Muscle of leg (tissue), 11 donors: ENCODE data around the gene CDK5. TPM values are rescaled to one million over a fixed set of nuclear protein-coding genes. Genes with fewer than 3 reads are reported as not detected.

Source experiments
- DNase-seq: peaks from one replicate; pipeline ENCODE4 v3.0.0; 2013
- H3K27ac ChIP-seq: one replicate; pipeline ENCODE4 v1.5.1; 2013; ENCODE audit warnings: mild to moderate bottlenecking, low read length, control low read depth
- H3K27me3 ChIP-seq: one replicate; pipeline ENCODE4 v1.6.1; 2013; ENCODE audit warnings: low read length; ENCODE audit not compliant: control insufficient read depth, insufficient read depth
- H3K36me3 ChIP-seq: one replicate; pipeline ENCODE4 v1.6.1; 2013; ENCODE audit warnings: low read length; ENCODE audit not compliant: control insufficient read depth, insufficient read depth
- H3K4me1 ChIP-seq: one replicate; pipeline ENCODE4 v1.6.1; 2013; ENCODE audit warnings: low read length; ENCODE audit not compliant: control insufficient read depth, insufficient read depth
- H3K4me3 ChIP-seq: one replicate; pipeline ENCODE4 v1.5.1; 2013; ENCODE audit warnings: low read length, control low read depth
- H3K9me3 ChIP-seq: replicated peaks from 2 replicates; pipeline ENCODE4 v1.6.1; 2013; ENCODE audit warnings: low read depth, low read length; ENCODE audit not compliant: control insufficient read depth
- WGBS: methylation state at CpG from one replicate; pipeline ENCODE4 v1.1.5; 2013; ENCODE audit warnings: missing lambda C conversion rate; ENCODE audit not compliant: insufficient coverage; 5-methylcytosine and 5-hydroxymethylcytosine counted together
- polyA plus RNA-seq, 8 donors: library from polyadenylated mRNA; unstranded; fragments of 120-200 nt; gene quantifications; one replicate each; pipeline versions ENCODE4 v1.2.1 to v1.2.3, GENCODE V29; 2013; ENCODE audit warnings: inconsistent platforms in 1 of 8, low replicate concordance in 1 of 8; ENCODE audit not compliant: insufficient read length in 8 of 8, insufficient read depth in 1 of 8
- total RNA-seq: library from RNA; stranded (reverse); fragments of 120-200 nt; gene quantifications from one replicate; pipeline ENCODE4 v1.2.4, GENCODE V29; 2013

The CDK5 gene
- total and polyA plus RNA-seq, 9 donors: 8.2 to 12.2 (median 10.2) TPM

DNA sequence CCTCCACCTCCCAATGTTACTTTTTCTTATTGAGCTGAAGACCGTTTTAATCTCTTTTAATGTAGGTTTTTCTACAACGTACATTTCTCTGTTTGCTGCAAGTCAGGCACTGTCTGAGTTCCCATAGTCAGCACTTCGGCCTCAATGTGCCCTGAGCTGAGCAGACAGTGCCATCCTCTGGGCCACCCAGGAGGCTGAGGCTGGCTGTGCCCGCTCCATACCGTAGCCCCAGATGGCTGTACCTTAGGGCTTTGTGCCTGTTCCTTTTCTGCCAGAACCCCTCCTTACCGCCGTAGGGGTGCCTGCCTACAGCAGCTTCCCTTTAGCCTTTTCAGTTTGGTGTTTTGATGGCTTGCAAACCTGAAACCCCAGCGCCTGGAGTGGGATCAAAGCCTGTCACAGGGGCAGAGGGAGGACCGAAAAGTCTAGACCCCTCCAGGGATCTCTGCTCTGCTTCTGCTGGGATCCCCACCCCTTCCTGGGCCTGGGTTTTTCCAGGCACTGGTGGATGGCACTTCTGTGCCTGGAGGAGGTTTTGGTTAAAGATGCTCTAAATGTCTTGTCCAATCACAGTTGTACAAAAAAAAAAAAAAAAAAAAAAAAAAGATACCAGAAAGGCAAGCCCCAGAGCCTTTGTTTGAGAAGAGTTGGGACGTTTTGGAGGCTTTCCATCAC, 37.6 kb upstream of the CDK5 start:
- 64% methylated on average over 5 of the region's 10 CpGs for WGBS
- Histone ChIP-seq H3K36me3 (peaks cover 33% of the 10 kb centered on the region), H3K27ac (no peak overlapping the region), H3K9me3 (no peaks in the 10 kb centered on the region), H3K4me3 (no peak overlapping the region), H3K27me3 (no peaks in the 10 kb centered on the region), H3K4me1 (peaks cover 24% of the 10 kb centered on the region)
- no peak for DNase-seq

DNA sequence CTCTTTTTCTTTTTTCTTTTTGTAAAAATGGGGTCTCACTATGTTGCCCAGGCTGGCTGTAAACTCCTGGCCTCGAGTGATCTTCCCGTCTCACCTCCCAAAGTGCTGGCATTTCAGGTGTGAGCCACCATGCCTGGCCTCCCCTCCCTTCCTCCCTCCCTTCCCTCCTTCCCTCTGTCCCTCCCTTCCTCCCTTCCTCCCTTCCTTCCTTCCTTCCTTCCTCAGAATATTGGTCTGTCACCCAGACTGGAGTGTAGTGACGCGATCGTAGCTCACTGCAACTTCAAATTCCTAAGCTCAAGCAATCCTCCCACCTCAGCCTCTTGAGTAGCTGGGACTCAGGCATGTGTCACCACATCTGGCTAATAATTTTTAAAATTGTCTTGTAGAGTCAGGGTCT, 37.0 kb upstream of the CDK5 start:
- Histone ChIP-seq H3K4me1 (peaks cover 30% of the 10 kb centered on the region), H3K9me3 (no peaks in the 10 kb centered on the region), H3K4me3 (no peak overlapping the region)

DNA sequence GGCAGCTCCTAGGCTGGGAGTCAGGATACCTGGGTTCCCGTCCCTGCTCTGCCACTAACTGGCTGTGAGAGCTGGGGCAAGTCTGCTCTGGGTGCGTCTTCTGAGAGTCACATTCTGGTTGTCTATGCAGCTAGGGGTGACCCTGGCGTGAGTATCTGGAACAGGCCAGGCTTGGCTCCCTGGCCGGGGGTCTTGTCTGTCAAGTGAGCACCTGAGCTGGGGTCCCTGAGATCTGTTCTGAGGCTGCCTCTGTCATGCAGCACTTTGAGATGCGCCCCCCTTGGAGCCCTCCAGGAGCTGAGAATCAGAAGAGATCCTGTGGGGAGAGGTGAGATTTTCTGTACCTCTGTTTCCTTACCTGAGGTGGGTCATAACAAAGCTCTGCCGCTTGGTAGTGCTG, 36.1 kb upstream of the CDK5 start:
- 86% methylated on average over 6 of the region's 6 CpGs for WGBS
- Histone ChIP-seq H3K4me1 (peaks cover 36% of the 10 kb centered on the region), H3K27ac (no peak overlapping the region), H3K36me3 (peaks cover 35% of the 10 kb centered on the region), H3K4me3 (no peak overlapping the region), H3K27me3 (no peaks in the 10 kb centered on the region), H3K9me3 (no peaks in the 10 kb centered on the region)
- no peak for DNase-seq

More for the DNA sequence above, 37.0 kb upstream of the CDK5 start:
- no peaks in the 10 kb centered on the region for H3K27me3 ChIP-seq
- no peak for DNase-seq
- 85% methylated on average over 2 of the region's 5 CpGs for WGBS
- H3K36me3 ChIP-seq: peaks cover 33% of the 10 kb centered on the region
- no peak overlapping the region for H3K27ac ChIP-seq

DNA sequence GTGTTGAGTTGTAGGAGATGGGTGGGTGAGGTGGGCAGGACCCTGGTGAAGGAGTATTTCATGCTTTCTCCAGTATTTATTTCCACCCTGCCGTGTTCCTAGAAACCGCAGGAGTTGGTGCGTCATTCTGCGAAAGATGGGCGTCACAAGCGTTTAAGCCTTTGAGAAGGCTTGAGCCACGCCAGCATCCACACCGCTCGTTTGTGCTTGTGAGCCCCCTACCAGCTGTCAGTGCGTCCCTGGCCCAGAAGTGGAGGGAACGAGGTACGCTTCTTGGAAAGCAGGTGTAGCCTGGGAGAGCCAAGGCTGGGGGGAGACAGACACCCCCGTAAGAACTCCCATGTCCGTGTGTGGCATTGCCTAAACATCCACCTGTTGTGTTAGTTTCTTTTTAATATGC, 34.3 kb upstream of the CDK5 start:
- no peaks in the 10 kb centered on the region for H3K9me3 ChIP-seq
- 86% methylated on average over 5 of the region's 14 CpGs for WGBS
- peaks cover 35% of the 10 kb centered on the region for H3K36me3 ChIP-seq
- no peaks in the 10 kb centered on the region for H3K27me3 ChIP-seq
- no peak overlapping the region for H3K27ac ChIP-seq
- no peak for DNase-seq
- peaks cover 46% of the 10 kb centered on the region for H3K4me1 ChIP-seq
- no peak overlapping the region for H3K4me3 ChIP-seq

DNA sequence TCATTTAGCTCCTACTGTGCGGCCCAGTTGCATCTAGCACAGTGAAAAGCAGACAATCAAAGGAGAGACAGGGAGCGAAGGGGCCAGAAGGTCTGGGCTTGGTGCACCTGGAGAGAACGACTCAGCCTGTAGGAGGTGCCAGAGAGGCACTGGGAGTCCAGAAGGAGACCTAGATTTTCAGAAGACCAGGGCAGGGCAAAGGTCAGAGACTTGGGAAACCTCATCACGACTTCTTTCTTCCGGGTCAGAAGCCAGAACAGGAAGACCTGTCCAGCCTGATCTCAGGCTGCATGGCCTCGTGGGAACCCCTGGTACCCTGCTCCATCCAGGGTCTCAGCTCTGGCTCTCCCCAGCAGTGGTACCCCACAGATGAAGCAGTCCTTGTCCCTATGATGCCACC, 33.7 kb upstream of the CDK5 start:
- Histone ChIP-seq H3K4me3 (no peak overlapping the region), H3K27me3 (no peaks in the 10 kb centered on the region), H3K36me3 (peaks cover 35% of the 10 kb centered on the region), H3K27ac (no peak overlapping the region), H3K9me3 (no peaks in the 10 kb centered on the region), H3K4me1 (peaks cover 46% of the 10 kb centered on the region)
- no peak for DNase-seq
- 55% methylated on average over 6 of the region's 6 CpGs for WGBS

DNA sequence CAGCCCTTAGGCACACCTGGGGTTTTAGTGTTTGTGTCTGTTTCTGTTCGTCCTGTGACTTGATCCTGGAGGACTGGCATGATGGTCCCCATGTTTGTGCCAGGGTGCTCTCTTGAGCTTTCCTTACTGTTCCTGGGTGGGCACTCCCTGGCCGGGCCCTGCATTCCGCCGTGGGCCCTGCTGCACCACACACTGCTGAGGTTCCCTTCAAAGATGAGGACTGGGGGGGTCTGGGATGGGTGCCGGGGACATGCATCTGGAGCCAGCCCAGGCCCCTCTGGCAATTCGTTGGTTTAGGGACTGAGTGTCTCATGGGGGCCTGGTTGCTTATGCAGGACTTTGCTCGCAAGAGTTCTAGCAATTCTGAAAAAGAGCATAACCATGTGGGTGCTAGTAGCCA, 33.3 kb upstream of the CDK5 start:
- H3K4me1 ChIP-seq: peaks cover 46% of the 10 kb centered on the region

DNA sequence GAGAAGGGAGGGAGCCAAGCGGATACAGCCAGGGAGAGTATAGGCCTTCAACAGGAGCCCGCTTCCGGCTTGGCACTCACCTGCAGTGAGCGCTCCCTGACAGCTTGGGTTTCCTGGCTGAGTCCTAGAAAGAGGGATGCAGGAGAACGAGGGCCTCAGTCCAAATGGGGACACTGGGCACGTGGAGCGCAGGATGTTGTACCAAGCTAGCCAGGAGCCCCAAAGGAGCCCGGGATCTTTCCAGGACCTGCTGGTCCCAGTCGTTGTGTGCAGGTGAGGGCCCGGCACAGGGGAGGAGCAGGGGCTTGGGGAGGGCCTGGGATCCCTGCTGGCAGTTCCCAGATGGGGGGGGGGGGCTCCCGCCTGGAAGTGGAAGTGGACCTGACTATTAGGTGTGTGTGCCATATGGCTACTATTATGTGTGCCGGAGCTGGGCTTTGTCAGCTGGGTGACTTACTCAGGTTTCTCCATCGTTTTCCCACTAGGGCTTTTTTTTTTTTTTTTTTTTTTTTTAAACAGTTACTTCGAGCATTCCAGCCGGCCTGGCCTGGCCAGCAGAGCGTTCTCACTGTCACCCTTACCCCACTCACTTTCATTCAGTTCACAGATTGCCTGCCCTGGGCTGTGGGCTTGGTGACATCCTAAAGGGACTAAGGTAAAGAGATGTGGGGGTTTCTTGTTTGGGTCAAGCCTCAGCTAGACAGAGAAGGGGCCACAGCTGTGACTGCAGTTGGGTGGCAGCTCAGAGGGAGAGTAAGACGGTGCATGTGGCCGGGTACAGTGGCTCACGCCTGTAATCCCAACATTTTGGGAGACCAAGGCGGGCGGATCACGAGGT, 32.4 kb upstream of the CDK5 start:
- 82% methylated on average over 9 of the region's 22 CpGs for WGBS
- peaks cover 53% of the 10 kb centered on the region for H3K4me1 ChIP-seq
- DNase-seq: no peak
- peak overlapping the region; percentile 87 for H3K4me3 ChIP-seq
- H3K9me3 ChIP-seq: no peaks in the 10 kb centered on the region
- peaks cover 32% of the 10 kb centered on the region for H3K36me3 ChIP-seq
- no peaks in the 10 kb centered on the region for H3K27me3 ChIP-seq
- peak overlapping the region; percentile 91 for H3K27ac ChIP-seq

More for the DNA sequence above, 33.3 kb upstream of the CDK5 start:
- WGBS: 89% methylated on average over 5 of the region's 7 CpGs
- no peak overlapping the region for H3K4me3 ChIP-seq
- H3K9me3 ChIP-seq: no peaks in the 10 kb centered on the region
- peaks cover 33% of the 10 kb centered on the region for H3K36me3 ChIP-seq
- no peaks in the 10 kb centered on the region for H3K27me3 ChIP-seq
- H3K27ac ChIP-seq: no peak overlapping the region
- no peak for DNase-seq

DNA sequence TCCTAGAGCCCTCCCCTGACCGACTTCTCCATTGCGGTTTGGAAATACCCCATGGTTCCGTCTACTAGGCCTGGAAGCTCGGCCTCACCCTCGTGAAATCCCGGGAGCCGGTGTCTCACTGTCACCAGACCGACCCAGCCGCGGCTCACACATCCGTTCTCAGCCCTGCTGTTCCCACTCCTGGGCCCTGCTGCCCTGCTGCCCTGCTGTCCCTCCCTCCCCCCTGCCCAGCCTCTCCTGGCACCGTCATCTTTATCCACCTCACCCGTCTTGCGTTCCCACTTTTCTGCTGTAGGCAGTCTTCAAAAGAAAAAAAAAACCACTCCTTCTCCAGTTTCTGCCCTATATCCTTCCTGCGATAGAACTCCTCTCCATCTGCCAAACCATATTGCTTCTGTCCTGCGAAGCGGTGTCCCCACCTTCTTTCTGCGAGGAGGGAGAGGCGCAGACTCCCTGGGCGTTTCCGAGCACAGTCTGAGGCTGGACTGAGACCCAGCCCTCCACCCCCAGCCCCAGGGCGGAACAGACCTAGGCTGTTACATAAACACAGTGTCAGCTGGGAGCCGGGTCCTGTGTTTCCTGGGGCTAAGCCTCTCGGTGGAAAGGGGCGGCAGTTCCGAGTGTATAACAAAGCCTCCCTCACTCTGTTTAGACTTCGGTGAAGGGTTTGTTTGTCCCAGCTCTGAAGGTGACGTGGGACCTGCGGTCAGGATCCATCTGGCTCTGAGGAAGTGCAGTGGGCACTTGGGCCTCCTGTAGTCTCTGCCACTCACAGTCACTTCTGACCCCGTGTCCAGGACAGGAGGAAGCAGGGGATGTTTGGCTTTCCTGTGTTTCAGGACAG, 31.4 kb upstream of the CDK5 start:
- Histone ChIP-seq H3K36me3 (peaks cover 32% of the 10 kb centered on the region), H3K27ac (peak overlapping the region; percentile 91), H3K4me3 (peak overlapping the region; percentile 87), H3K27me3 (no peaks in the 10 kb centered on the region), H3K4me1 (peaks cover 54% of the 10 kb centered on the region), H3K9me3 (no peaks in the 10 kb centered on the region)
- 7% methylated on average over 23 of the region's 30 CpGs for WGBS
- DNase-seq: peak; percentile 84

DNA sequence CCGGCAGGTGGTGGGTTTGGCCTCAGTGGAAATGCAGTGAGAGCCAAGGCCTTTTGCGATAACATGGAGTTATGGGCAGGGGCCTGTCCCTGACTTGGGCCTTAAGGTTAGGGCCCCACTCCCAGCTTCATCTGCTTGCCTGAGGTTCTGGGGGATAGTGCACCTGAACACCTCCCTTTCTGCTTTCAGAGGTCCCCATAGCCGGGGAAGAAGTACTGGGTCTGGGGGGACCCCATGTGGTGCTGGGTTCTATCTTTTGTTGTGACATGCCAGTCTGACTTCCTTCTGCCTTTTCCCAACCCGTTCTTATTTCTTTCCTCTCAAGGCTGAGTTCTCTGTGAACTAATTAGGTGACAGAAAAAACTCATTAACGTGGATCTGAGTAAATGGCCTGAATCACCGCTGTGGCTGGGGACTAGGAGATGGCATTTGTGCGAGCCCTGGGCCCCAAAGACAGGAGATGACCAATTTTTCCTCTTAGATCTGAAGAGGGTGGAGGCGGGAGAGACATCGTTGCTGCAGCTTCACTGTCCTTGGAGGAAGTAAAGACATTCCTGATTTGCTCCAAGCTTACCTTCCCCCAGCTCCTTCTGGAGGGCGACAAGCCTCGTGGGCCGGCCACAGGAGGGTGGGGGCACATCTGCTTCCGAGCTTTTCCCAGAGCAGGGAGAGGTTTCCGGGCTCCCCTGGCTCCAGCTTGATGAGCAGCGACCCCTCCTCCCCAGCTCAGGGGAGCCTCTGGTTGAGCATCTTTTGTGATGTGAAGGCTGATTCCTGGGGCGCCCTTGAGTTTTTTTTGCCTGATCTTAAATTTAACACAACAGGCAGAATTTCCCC, 30.5 kb upstream of the CDK5 start:
- Histone ChIP-seq H3K9me3 (no peaks in the 10 kb centered on the region), H3K4me1 (peaks cover 61% of the 10 kb centered on the region), H3K27ac (peak overlapping the region; percentile 91), H3K36me3 (peaks cover 23% of the 10 kb centered on the region), H3K4me3 (peak overlapping the region; percentile 87), H3K27me3 (no peaks in the 10 kb centered on the region)
- DNase-seq: no peak
- WGBS: 16% methylated on average over 7 of the region's 16 CpGs
